ENCODE results near the gene RIPK1.

RIPK1 gene

GRCh38 chr6:3079682-3080081 is 11.4 kb downstream of the RIPK1 start:
- TF ChIP-seq CTCF (conservative IDR thresholded peaks at IDR 0.05): no peak
- no peak for TF ChIP-seq ZFX (IDR thresholded peaks at IDR 0.05)
- no peak overlapping the region for H3K27ac ChIP-seq

- no peak overlapping the region for H3K27ac ChIP-seq
- no peak for TF ChIP-seq CTCF (conservative IDR thresholded peaks at IDR 0.05)
- TF ChIP-seq ZFX (IDR thresholded peaks at IDR 0.05): no peak
Observed at GRCh38 chr6:3081960-3082359, 13.7 kb downstream of the RIPK1 start.

GRCh38 chr6:3085074-3085473 is 16.8 kb downstream of the RIPK1 start:
- H3K27ac ChIP-seq: no peak overlapping the region
- TF ChIP-seq ZFX (IDR thresholded peaks at IDR 0.05): no peak
- TF ChIP-seq CTCF (conservative IDR thresholded peaks at IDR 0.05): no peak

- no peak for TF ChIP-seq ZFX (IDR thresholded peaks at IDR 0.05)
- TF ChIP-seq CTCF (conservative IDR thresholded peaks at IDR 0.05): no peak
Observed at GRCh38 chr6:3086282-3086946, 18.1 kb downstream of the RIPK1 start.

GRCh38 chr6:3088446-3088845 is 20.2 kb downstream of the RIPK1 start:
- H3K27ac ChIP-seq: no peak overlapping the region
- no peak for TF ChIP-seq CTCF (conservative IDR thresholded peaks at IDR 0.05)
- no peak for TF ChIP-seq ZFX (IDR thresholded peaks at IDR 0.05)

More at GRCh38 chr6:3086282-3086946, 18.1 kb downstream of the RIPK1 start:
- no peak overlapping the region for H3K27ac ChIP-seq

- no peak overlapping the region for H3K27ac ChIP-seq
- TF ChIP-seq CTCF (conservative IDR thresholded peaks at IDR 0.05) (no peak), ZFX (IDR thresholded peaks at IDR 0.05) (no peak)
Observed at GRCh38 chr6:3088968-3089367, 20.7 kb downstream of the RIPK1 start.

- no peak overlapping the region for H3K27ac ChIP-seq
- TF ChIP-seq ZFX (IDR thresholded peaks at IDR 0.05) (no peak), CTCF (conservative IDR thresholded peaks at IDR 0.05) (no peak)
Observed at GRCh38 chr6:3090013-3090412, 21.7 kb downstream of the RIPK1 start.

Measured in C4-2B (cell line).